ENCODE data around the gene C1QTNF5. TPM values are rescaled to one million over a fixed set of nuclear protein-coding genes. Genes with fewer than 3 reads are reported as not detected.
A peak's percentile ranks its signal among the peaks of the same experiment; 100 is the strongest.

Gene C1QTNF5
- total and polyA plus RNA-seq, 8 donors: 20.0 to 52.0 (median 43.2) TPM

DNA sequence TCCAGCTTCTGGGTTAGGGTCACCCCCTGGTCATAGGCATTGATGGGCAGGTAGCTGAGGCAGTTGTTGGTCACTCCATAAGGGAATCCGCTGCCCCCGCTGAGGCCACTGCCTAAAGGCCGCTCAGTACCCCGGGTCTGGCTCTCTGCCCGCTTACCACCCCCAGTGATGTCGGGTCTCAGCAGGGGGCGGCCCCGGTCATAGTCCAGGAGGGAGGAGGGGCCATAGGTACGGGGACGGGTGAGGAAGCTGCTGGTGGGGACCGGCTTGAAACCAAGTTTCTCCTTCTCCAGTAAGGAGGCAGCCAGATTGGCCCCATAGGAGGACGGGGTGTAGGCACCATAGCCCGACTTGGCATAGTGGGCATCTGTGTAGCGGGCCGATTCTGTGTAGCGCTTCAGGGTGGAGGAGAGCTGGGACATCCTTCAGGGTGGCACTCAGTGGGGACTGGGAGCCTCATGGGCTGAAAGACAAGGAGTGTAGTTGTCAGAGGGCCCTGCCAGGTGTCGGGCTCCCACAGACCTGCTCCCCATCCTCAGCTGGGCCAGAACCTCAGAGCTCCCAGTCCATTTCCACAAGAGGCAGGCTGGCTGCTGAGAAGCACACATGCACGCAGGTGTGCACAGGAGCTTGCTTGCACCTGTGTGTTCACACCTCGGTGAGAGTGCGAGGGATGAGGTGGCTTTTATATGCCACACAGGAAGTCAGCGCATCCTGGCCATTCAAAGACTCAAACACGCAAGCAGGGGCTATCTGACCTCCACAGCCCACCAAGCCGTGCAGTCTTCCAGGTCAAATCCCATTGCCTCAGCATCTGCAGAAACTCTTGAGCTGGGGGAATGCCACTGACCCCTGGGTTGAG, 32.6 kb upstream of the C1QTNF5 start:
- Histone ChIP-seq H3K4me3 (no peak overlapping the region), H3K27me3 (no peaks in the 10 kb centered on the region), H3K4me1 (peaks cover 18 to 26% of the 10 kb centered on the region in 2 donors), H3K9me3 (no peaks in the 10 kb centered on the region), H3K27ac (no peak overlapping the region), H3K36me3 (no peaks in the 10 kb centered on the region)
- intact Hi-C loops (cut with DNase I): no loop called here
- TF ChIP-seq, protein P1, sequence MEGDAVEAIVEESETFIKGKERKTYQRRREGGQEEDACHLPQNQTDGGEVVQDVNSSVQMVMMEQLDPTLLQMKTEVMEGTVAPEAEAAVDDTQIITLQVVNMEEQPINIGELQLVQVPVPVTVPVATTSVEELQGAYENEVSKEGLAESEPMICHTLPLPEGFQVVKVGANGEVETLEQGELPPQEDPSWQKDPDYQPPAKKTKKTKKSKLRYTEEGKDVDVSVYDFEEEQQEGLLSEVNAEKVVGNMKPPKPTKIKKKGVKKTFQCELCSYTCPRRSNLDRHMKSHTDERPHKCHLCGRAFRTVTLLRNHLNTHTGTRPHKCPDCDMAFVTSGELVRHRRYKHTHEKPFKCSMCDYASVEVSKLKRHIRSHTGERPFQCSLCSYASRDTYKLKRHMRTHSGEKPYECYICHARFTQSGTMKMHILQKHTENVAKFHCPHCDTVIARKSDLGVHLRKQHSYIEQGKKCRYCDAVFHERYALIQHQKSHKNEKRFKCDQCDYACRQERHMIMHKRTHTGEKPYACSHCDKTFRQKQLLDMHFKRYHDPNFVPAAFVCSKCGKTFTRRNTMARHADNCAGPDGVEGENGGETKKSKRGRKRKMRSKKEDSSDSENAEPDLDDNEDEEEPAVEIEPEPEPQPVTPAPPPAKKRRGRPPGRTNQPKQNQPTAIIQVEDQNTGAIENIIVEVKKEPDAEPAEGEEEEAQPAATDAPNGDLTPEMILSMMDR (IDR thresholded peaks at IDR 0.05): no peak
- no peak for DNase-seq
- ATAC-seq: no peak

DNA sequence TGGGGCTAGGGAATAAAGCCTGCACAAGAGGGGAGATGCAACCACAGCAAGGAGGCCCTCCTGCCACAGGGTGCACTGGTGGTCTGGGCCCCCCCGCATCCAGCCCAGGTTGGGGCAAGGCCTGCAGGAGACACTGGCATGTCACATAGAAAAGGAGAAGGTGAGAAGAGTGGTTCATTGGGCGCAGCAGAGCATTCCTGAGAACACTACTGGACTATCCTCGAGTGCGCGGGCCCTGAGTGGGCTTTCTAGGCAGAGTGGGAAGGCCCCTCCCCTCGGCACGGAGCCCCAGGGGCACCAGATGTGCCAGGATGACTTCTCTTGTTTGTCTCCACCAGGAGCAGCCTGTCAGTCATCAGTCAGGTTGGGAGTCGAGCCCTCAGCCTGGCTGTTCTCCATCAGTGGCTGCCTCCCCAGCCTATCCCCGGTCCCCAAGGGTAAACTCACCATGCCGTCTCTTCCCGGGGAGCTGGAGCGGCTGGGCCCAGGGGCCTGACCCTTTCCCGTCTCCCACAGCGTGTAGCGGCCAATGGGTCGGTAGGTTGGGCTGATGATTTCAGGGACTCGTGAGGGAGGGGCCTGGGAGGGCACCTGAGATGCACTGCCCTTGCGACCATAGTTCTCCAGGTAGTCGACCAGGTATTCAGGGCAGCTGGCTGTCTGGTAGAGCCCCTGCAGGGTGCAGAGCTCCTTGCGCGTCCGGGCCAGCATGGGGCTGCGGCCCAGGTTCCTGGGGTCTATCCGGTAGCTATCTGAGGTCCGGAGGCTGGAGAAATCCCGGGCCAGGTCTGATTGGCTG, 31.8 kb upstream of the C1QTNF5 start:
- Histone ChIP-seq H3K36me3 (no peaks in the 10 kb centered on the region), H3K4me3 (no peak overlapping the region), H3K27me3 (no peaks in the 10 kb centered on the region), H3K27ac (no peak overlapping the region), H3K9me3 (no peaks in the 10 kb centered on the region), H3K4me1 (peaks cover 18 to 30% of the 10 kb centered on the region in 2 donors)
- TF ChIP-seq, protein P1 (IDR thresholded peaks at IDR 0.05): no peak
- ATAC-seq (no peak), DNase-seq (no peak)
- intact Hi-C loops (cut with DNase I): no loop called here

DNA sequence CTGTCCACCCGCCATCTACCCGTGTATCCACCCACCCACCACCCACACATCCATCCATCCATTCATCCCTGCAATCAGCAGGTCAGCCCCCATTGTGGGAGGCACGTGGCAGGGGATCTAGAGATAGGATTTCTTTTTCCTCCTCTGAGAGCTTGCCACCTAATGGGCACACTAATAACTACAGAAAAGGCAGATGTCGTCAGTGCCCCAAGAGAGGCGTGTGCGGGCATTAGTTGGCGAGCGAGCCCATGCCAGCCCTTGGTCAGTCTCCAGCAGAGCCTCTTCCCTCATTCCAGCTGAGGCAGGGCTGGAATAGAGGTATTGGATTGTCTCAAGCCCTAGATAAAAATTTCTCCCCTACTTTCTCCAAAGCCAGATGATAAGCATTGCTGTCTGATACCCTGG, 31.1 kb upstream of the C1QTNF5 start:
- H3K9me3 ChIP-seq: no peaks in the 10 kb centered on the region
- TF ChIP-seq, protein P1 (IDR thresholded peaks at IDR 0.05): no peak
- no peak overlapping the region for H3K4me3 ChIP-seq
- no peaks in the 10 kb centered on the region for H3K36me3 ChIP-seq
- no peak overlapping the region for H3K27ac ChIP-seq
- ATAC-seq (no peak), DNase-seq (no peak)
- intact Hi-C loops (cut with DNase I): no loop called here
- H3K27me3 ChIP-seq: no peaks in the 10 kb centered on the region
- H3K4me1 ChIP-seq: peaks cover 18 to 30% of the 10 kb centered on the region in 2 donors

DNA sequence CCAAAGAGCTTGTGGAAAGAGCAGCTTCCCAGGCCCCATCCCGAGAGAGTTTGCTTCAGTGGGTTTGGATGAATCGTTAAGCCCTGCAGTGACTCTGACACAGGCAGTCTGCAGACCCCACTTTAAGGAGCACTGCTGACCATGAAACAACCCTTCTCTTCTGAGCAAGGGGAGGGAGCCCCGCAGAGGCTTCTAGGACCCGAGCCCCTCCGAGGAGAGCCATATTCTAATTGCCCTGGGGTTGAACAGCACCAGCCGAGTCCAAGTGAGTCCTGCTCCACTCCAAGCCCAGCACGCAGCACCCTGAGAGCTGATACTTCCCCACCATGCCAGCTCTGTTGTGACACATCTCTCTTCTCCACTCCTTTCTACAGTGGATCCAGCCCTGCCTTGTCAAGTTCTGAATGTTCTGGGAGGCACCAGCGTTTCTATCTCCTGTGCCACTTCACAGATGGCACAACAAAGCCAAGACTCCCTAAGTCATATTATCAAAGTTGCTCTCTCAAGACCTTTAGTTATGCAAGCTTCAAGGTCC, 30.5 kb upstream of the C1QTNF5 start:
- TF ChIP-seq, protein P1 (IDR thresholded peaks at IDR 0.05): no peak
- H3K27me3 ChIP-seq: no peaks in the 10 kb centered on the region
- H3K27ac ChIP-seq: peak overlapping the region in 1 of 2 donors; percentile 7
- H3K36me3 ChIP-seq: no peaks in the 10 kb centered on the region
- no peaks in the 10 kb centered on the region for H3K9me3 ChIP-seq
- ATAC-seq: no peak
- H3K4me3 ChIP-seq: no peak overlapping the region
- intact Hi-C loops (cut with DNase I): no loop called here
- DNase-seq: no peak
- H3K4me1 ChIP-seq: peaks cover 16 to 24% of the 10 kb centered on the region in 2 donors

Data from left lung (tissue), 10 donors.